NCI-H1048 (cell line): Measurements from ENCODE around the gene PGM5.
"Not testable (repeated sequence)": the region's sequence is repeated elsewhere in the genome, so short reads cannot be mapped to it uniquely, and the experiment has no call there.

Source experiments
- DNase-seq: peaks from one replicate; lab custom pipeline; 2025; lab: John Stamatoyannopoulos, UW

Gene PGM5

GRCh38 chr9:68377723-68378122 is 21.3 kb downstream of the PGM5 start:
- not testable (repeated sequence) for DNase-seq

- DNase-seq = not testable (repeated sequence)
Observed at GRCh38 chr9:68383894-68384293, 27.5 kb downstream of the PGM5 start.

- not testable (repeated sequence) for DNase-seq
Observed at GRCh38 chr9:68389558-68389957, 33.1 kb downstream of the PGM5 start.

GRCh38 chr9:68390737-68391136 is 34.3 kb downstream of the PGM5 start:
- not testable (repeated sequence) for DNase-seq

- DNase-seq = not testable (repeated sequence)
Observed at GRCh38 chr9:68396411-68397094, 40.1 kb downstream of the PGM5 start.

GRCh38 chr9:68397095-68397423 is 40.6 kb downstream of the PGM5 start:
- not testable (repeated sequence) for DNase-seq

- not testable (repeated sequence) for DNase-seq
Observed at GRCh38 chr9:68397796-68398195, 41.4 kb downstream of the PGM5 start.

- not testable (repeated sequence) for DNase-seq
Observed at GRCh38 chr9:68398324-68398723, 41.9 kb downstream of the PGM5 start.

- DNase-seq = not testable (repeated sequence)
Observed at GRCh38 chr9:68404421-68405185, 48.2 kb downstream of the PGM5 start.

- not testable (repeated sequence) for DNase-seq
Observed at GRCh38 chr9:68411865-68412264, 55.5 kb downstream of the PGM5 start.

GRCh38 chr9:68412754-68413153 is 56.3 kb downstream of the PGM5 start:
- not testable (repeated sequence) for DNase-seq

GRCh38 chr9:68415065-68415464 is 58.7 kb downstream of the PGM5 start:
- not testable (repeated sequence) for DNase-seq

- no peak for DNase-seq
Observed at GRCh38 chr9:68416936-68417564, 60.6 kb downstream of the PGM5 start.

- DNase-seq = no peak
Observed at GRCh38 chr9:68417762-68418161, 61.4 kb downstream of the PGM5 start.

GRCh38 chr9:68418259-68418845 is 61.9 kb downstream of the PGM5 start:
- DNase-seq = no peak

GRCh38 chr9:68419901-68420300 is 63.5 kb downstream of the PGM5 start:
- no peak for DNase-seq

- no peak for DNase-seq
Observed at GRCh38 chr9:68426755-68427154, 70.3 kb downstream of the PGM5 start.

- no peak for DNase-seq
Observed at GRCh38 chr9:68427216-68427977, 71.0 kb downstream of the PGM5 start.

GRCh38 chr9:68428481-68428880 is 72.1 kb downstream of the PGM5 start:
- no peak for DNase-seq

GRCh38 chr9:68429631-68430030 is 73.2 kb downstream of the PGM5 start:
- DNase-seq = no peak

GRCh38 chr9:68431307-68431706 is 74.9 kb downstream of the PGM5 start:
- no peak for DNase-seq
